Peyer's patch (tissue), 4 donors: Measurements from ENCODE around the gene UBE2L6. TPM values are rescaled to one million over a fixed set of nuclear protein-coding genes. Genes with fewer than 3 reads are reported as not detected.

Source experiments
- DNase-seq, 3 donors: peaks; one replicate each; pipeline ENCODE4 v3.0.0-alpha.2; 2017 to 2019
- H3K27ac ChIP-seq, 4 donors: fragments of 200-600 bp; sonication (generic); one replicate each; pipeline ENCODE4 v1.5.1; 2016 to 2019
- H3K27me3 ChIP-seq, 2 donors: fragments of 200-600 bp; sonication (generic); one replicate each; pipeline ENCODE4 v1.5.1; 2019
- H3K36me3 ChIP-seq, 3 donors: fragments of 200-600 bp; sonication (generic); one replicate each; pipeline ENCODE4 v1.5.1; 2016 to 2019
- H3K4me1 ChIP-seq, 4 donors: fragments of 200-600 bp; sonication (generic); one replicate each; pipeline ENCODE4 v1.5.1; 2016 to 2019
- H3K4me3 ChIP-seq, 4 donors: fragments of 200-600 bp; sonication (generic); 1 replicate in 3 of 4; 2 replicates in 1 of 4; pipeline ENCODE4 v1.5.1; 2016 to 2019; ENCODE audit warnings: mild to moderate bottlenecking in 1 of 4
- H3K9me3 ChIP-seq, 4 donors: fragments of 200-600 bp; sonication (generic); one replicate each; pipeline ENCODE4 v1.5.1; 2016 to 2019; ENCODE audit warnings: mild to moderate bottlenecking in 1 of 4
- CTCF ChIP-seq, 6 experiments: fragments of 450-650 bp in 4 of 6; fragments of 200-600 bp in 2 of 6; sonication (generic) in 1 of 6; IDR thresholded peaks; one replicate each; pipeline ENCODE4 v1.5.1; 2017 to 2019; ENCODE audit warnings: antibody characterized with exemption in 6 of 6, mild to moderate bottlenecking in 3 of 6, moderate library complexity in 1 of 6
- POLR2A ChIP-seq, 2 donors: fragments of 450-650 bp; IDR thresholded peaks; one replicate each; pipeline ENCODE4 v1.5.1; 2017; ENCODE audit warnings: antibody characterized with exemption in 2 of 2, mild to moderate bottlenecking in 2 of 2, moderate library complexity in 2 of 2
- total RNA-seq, 4 donors: library from RNA; depleted of rRNA; stranded (reverse); fragments of >200 nt; gene quantifications; one replicate each; pipeline ENCODE4 v1.1.0, GENCODE V29; 2016

The UBE2L6 gene
- total RNA-seq, 4 donors from 2014 or later = 15.6 to 66.0 (median 25.1) TPM

- no peak for DNase-seq
- Histone ChIP-seq H3K4me1 (peaks cover 0 to 3% (median 0%) of the 10 kb centered on the region in 4 donors), H3K4me3 (no peak overlapping the region), H3K36me3 (peaks cover 0 to 77% (median 0%) of the 10 kb centered on the region in 3 donors), H3K9me3 (no peaks in the 10 kb centered on the region), H3K27ac (no peak overlapping the region), H3K27me3 (no peaks in the 10 kb centered on the region)
- TF ChIP-seq POLR2A (IDR thresholded peaks at IDR 0.05) = no peak
- TF ChIP-seq CTCF (IDR thresholded peaks at IDR 0.05) = no peak
Measured at GRCh38 chr11:57552479-57552878, 15.0 kb downstream of the UBE2L6 start.

- no peaks in the 10 kb centered on the region for H3K9me3 ChIP-seq
- no peak overlapping the region for H3K27ac ChIP-seq
- H3K4me3 ChIP-seq = no peak overlapping the region
- H3K36me3 ChIP-seq = peaks cover 0 to 73% (median 0%) of the 10 kb centered on the region in 3 donors
- no peak for DNase-seq
- peaks cover 0 to 8% (median 0%) of the 10 kb centered on the region in 4 donors for H3K4me1 ChIP-seq
- no peaks in the 10 kb centered on the region for H3K27me3 ChIP-seq
- TF ChIP-seq CTCF (IDR thresholded peaks at IDR 0.05) (no peak), POLR2A (IDR thresholded peaks at IDR 0.05) (no peak)
Measured at GRCh38 chr11:57551941-57552340, 15.5 kb downstream of the UBE2L6 start.

- Histone ChIP-seq H3K27ac (no peak overlapping the region), H3K4me3 (no peak overlapping the region), H3K4me1 (peaks cover 0 to 8% (median 0%) of the 10 kb centered on the region in 4 donors), H3K27me3 (no peaks in the 10 kb centered on the region), H3K9me3 (no peaks in the 10 kb centered on the region), H3K36me3 (peaks cover 0 to 56% (median 0%) of the 10 kb centered on the region in 3 donors)
- peak in 1 of 3 donors; percentile 29 for DNase-seq
- TF ChIP-seq POLR2A (IDR thresholded peaks at IDR 0.05) = no peak
- no peak for TF ChIP-seq CTCF (IDR thresholded peaks at IDR 0.05)
Measured at GRCh38 chr11:57549983-57550382, 17.5 kb downstream of the UBE2L6 start.

- H3K27ac ChIP-seq = peak overlapping the region in 2 of 4 donors; percentile 51 to 52
- H3K4me1 ChIP-seq = peaks cover 0 to 8% (median 0%) of the 10 kb centered on the region in 4 donors
- peak; percentile 41 to 60 (median 43) for DNase-seq
- H3K9me3 ChIP-seq = no peaks in the 10 kb centered on the region
- no peaks in the 10 kb centered on the region for H3K27me3 ChIP-seq
- H3K4me3 ChIP-seq = no peak overlapping the region
- TF ChIP-seq CTCF (IDR thresholded peaks at IDR 0.05) (no peak), POLR2A (IDR thresholded peaks at IDR 0.05) (no peak)
- peaks cover 0 to 35% (median 0%) of the 10 kb centered on the region in 3 donors for H3K36me3 ChIP-seq
Measured at GRCh38 chr11:57547854-57548377, 19.6 kb downstream of the UBE2L6 start.

- H3K36me3 ChIP-seq = peaks cover 0 to 26% (median 0%) of the 10 kb centered on the region in 3 donors
- no peak overlapping the region for H3K4me3 ChIP-seq
- H3K27me3 ChIP-seq = no peaks in the 10 kb centered on the region
- TF ChIP-seq POLR2A (IDR thresholded peaks at IDR 0.05) (no peak), CTCF (IDR thresholded peaks at IDR 0.05) (no peak)
- peak overlapping the region in 1 of 4 donors; percentile 51 for H3K27ac ChIP-seq
- no peaks in the 10 kb centered on the region for H3K9me3 ChIP-seq
- peak in 1 of 3 donors; percentile 15 for DNase-seq
- peaks cover 0 to 8% (median 0%) of the 10 kb centered on the region in 4 donors for H3K4me1 ChIP-seq
Measured at GRCh38 chr11:57546869-57547475, 20.5 kb downstream of the UBE2L6 start.
